ENCODE results near the gene KCNH1. TPM values are rescaled to one million over a fixed set of nuclear protein-coding genes. Genes with fewer than 3 reads are reported as not detected.

Gene KCNH1
- total RNA-seq, 4 donors from 2014 or later, result 0.29 to 0.67 (median 0.38) TPM

- intact Hi-C loops (cut with DNase I; ENCODE audit: low total_unique reads) (no loop called here), in situ Hi-C loops (cut with MboI; ENCODE audit: low sequenced_read_pairs in 4 of 4) (no loop called here)
- Histone ChIP-seq H3K4me1 (no peaks in the 10 kb centered on the region), H3K9me3 (no peaks in the 10 kb centered on the region), H3K27ac (no peak overlapping the region), H3K27me3 (no peaks in the 10 kb centered on the region), H3K4me3 (no peak overlapping the region), H3K36me3 (no peaks in the 10 kb centered on the region)
- DNase-seq, result no peak
- no peak for ATAC-seq
- TF ChIP-seq CTCF (IDR thresholded peaks at IDR 0.05 in 4 of 5, conservative IDR thresholded peaks at IDR 0.05 in 1 of 5) (no peak), POLR2A (IDR thresholded peaks at IDR 0.05) (no peak)
Measured at GRCh38 chr1:210992837-210993236, 141.1 kb downstream of the KCNH1 start.

- TF ChIP-seq POLR2A (IDR thresholded peaks at IDR 0.05) (no peak), CTCF (IDR thresholded peaks at IDR 0.05 in 4 of 5, conservative IDR thresholded peaks at IDR 0.05 in 1 of 5) (no peak)
- Histone ChIP-seq H3K27me3 (no peaks in the 10 kb centered on the region), H3K4me3 (no peak overlapping the region), H3K9me3 (no peaks in the 10 kb centered on the region), H3K27ac (no peak overlapping the region), H3K4me1 (no peaks in the 10 kb centered on the region), H3K36me3 (no peaks in the 10 kb centered on the region)
- no peak for ATAC-seq
- in situ Hi-C loops (cut with MboI; ENCODE audit: low sequenced_read_pairs in 4 of 4) (no loop called here), intact Hi-C loops (cut with DNase I; ENCODE audit: low total_unique reads) (no loop called here)
- no peak for DNase-seq
Measured at GRCh38 chr1:210989905-210990304, 144.0 kb downstream of the KCNH1 start.

- H3K4me1 ChIP-seq, result no peaks in the 10 kb centered on the region
- ATAC-seq (no peak), DNase-seq (no peak)
- H3K9me3 ChIP-seq, result no peaks in the 10 kb centered on the region
- intact Hi-C loops (cut with DNase I; ENCODE audit: low total_unique reads), result no loop called here
- TF ChIP-seq POLR2A (IDR thresholded peaks at IDR 0.05), result no peak
- no peak for TF ChIP-seq CTCF (IDR thresholded peaks at IDR 0.05 in 4 of 5, conservative IDR thresholded peaks at IDR 0.05 in 1 of 5)
- no peaks in the 10 kb centered on the region for H3K27me3 ChIP-seq
- no peak overlapping the region for H3K27ac ChIP-seq
- no peaks in the 10 kb centered on the region for H3K36me3 ChIP-seq
- in situ Hi-C loops (cut with MboI; ENCODE audit: low sequenced_read_pairs in 4 of 4), result no loop called here
- H3K4me3 ChIP-seq, result no peak overlapping the region
Measured at GRCh38 chr1:210981490-210981889, 152.5 kb downstream of the KCNH1 start.

GRCh38 chr1:210980082-210980481, 153.9 kb downstream of the KCNH1 start:
- DNase-seq, result no peak
- H3K9me3 ChIP-seq, result no peaks in the 10 kb centered on the region
- in situ Hi-C loops (cut with MboI; ENCODE audit: low sequenced_read_pairs in 4 of 4) (no loop called here), intact Hi-C loops (cut with DNase I; ENCODE audit: low total_unique reads) (no loop called here)
- no peak for ATAC-seq
- H3K4me3 ChIP-seq, result no peak overlapping the region
- H3K27me3 ChIP-seq, result no peaks in the 10 kb centered on the region
- no peaks in the 10 kb centered on the region for H3K36me3 ChIP-seq
- H3K4me1 ChIP-seq, result no peaks in the 10 kb centered on the region
- TF ChIP-seq POLR2A (IDR thresholded peaks at IDR 0.05) (no peak), CTCF (IDR thresholded peaks at IDR 0.05 in 4 of 5, conservative IDR thresholded peaks at IDR 0.05 in 1 of 5) (no peak)
- no peak overlapping the region for H3K27ac ChIP-seq

- ATAC-seq, result no peak
- Histone ChIP-seq H3K36me3 (no peaks in the 10 kb centered on the region), H3K27ac (no peak overlapping the region), H3K9me3 (no peaks in the 10 kb centered on the region), H3K4me1 (no peaks in the 10 kb centered on the region), H3K4me3 (no peak overlapping the region), H3K27me3 (no peaks in the 10 kb centered on the region)
- no peak for DNase-seq
- intact Hi-C loops (cut with DNase I; ENCODE audit: low total_unique reads) (no loop called here), in situ Hi-C loops (cut with MboI; ENCODE audit: low sequenced_read_pairs in 4 of 4) (no loop called here)
- no peak for TF ChIP-seq CTCF (IDR thresholded peaks at IDR 0.05 in 4 of 5, conservative IDR thresholded peaks at IDR 0.05 in 1 of 5)
- no peak for TF ChIP-seq POLR2A (IDR thresholded peaks at IDR 0.05)
Measured at GRCh38 chr1:210978974-210979354, 155.0 kb downstream of the KCNH1 start.
